DND-41 (cell line): ENCODE measurements around the gene SCNN1A.

Source experiments
- ATAC-seq: fragments of 200-7000 bp; cut with Tn5 transposase; 3 replicates; pipeline ENCODE4 v1.9.1; 2021; ENCODE audit warnings: low read depth; ENCODE audit not compliant: insufficient read depth
- DNase-seq: peaks from one replicate; pipeline ENCODE4 v3.0.0-alpha.2; 2020
- H2AFZ ChIP-seq: 2 replicates; pipeline ENCODE4 v1.6.0; 2012; ENCODE audit warnings: low read depth, low read length
- H3K27ac ChIP-seq: 2 replicates; pipeline ENCODE4 v1.5.1; 2012; ENCODE audit warnings: low read length, inconsistent platforms
- H3K27me3 ChIP-seq: fragments of 200-600 bp; sonication (generic); 2 replicates; pipeline ENCODE4 v1.6.0; 2012; ENCODE audit warnings: low read length, mild to moderate bottlenecking, inconsistent platforms; ENCODE audit not compliant: insufficient read depth, poor library complexity
- H3K36me3 ChIP-seq: 2 replicates; pipeline ENCODE4 v1.5.1; 2012; ENCODE audit warnings: low read length, inconsistent platforms; ENCODE audit not compliant: insufficient read depth
- H3K4me1 ChIP-seq: 2 replicates; pipeline ENCODE4 v1.5.1; 2012; ENCODE audit warnings: mild to moderate bottlenecking, low read length; ENCODE audit not compliant: insufficient read depth
- H3K4me2 ChIP-seq: 2 replicates; pipeline ENCODE4 v1.6.0; 2012; ENCODE audit warnings: mild to moderate bottlenecking, moderate library complexity, low read length, inconsistent platforms; ENCODE audit not compliant: insufficient read depth
- H3K4me3 ChIP-seq, 2 experiments: fragments of 200-600 bp in 1 of 2; shearing (Covaris generic) in 1 of 2; 2 replicates each; pipeline ENCODE4 v1.5.1; 2012 to 2016; ENCODE audit warnings: inconsistent platforms in 2 of 2, low read length in 2 of 2, mild to moderate bottlenecking in 2 of 2, low read depth in 1 of 2, moderate library complexity in 1 of 2
- H3K79me2 ChIP-seq: 2 replicates; pipeline ENCODE4 v1.6.0; 2012; ENCODE audit warnings: low read length, inconsistent platforms; ENCODE audit not compliant: insufficient read depth
- H3K9ac ChIP-seq: 2 replicates; pipeline ENCODE4 v1.6.0; 2012; ENCODE audit warnings: low read depth, mild to moderate bottlenecking, inconsistent platforms, low read length, moderate library complexity
- H3K9me3 ChIP-seq: 2 replicates; pipeline ENCODE4 v1.5.1; 2012; ENCODE audit warnings: low read length, moderate library complexity, mild to moderate bottlenecking, inconsistent platforms; ENCODE audit not compliant: insufficient read depth, severe bottlenecking
- H4K20me1 ChIP-seq: 2 replicates; pipeline ENCODE4 v1.6.0; 2012; ENCODE audit warnings: low read length; ENCODE audit not compliant: insufficient read depth
- EZH2 ChIP-seq: IDR thresholded peaks from 3 replicates; pipeline ENCODE4 v1.6.1; 2012; ENCODE audit warnings: borderline replicate concordance, low read depth, mild to moderate bottlenecking, moderate library complexity, low read length, inconsistent platforms; ENCODE audit not compliant: severe bottlenecking
- TF ChIP-seq, protein P1 (sequence below): IDR thresholded peaks from 2 replicates; pipeline ENCODE4 v1.5.1; 2012; ENCODE audit warnings: borderline replicate concordance, low read length, moderate library complexity, mild to moderate bottlenecking; ENCODE audit not compliant: poor library complexity, severe bottlenecking; ENCODE audit errors: extremely low read depth

Gene SCNN1A

DNA sequence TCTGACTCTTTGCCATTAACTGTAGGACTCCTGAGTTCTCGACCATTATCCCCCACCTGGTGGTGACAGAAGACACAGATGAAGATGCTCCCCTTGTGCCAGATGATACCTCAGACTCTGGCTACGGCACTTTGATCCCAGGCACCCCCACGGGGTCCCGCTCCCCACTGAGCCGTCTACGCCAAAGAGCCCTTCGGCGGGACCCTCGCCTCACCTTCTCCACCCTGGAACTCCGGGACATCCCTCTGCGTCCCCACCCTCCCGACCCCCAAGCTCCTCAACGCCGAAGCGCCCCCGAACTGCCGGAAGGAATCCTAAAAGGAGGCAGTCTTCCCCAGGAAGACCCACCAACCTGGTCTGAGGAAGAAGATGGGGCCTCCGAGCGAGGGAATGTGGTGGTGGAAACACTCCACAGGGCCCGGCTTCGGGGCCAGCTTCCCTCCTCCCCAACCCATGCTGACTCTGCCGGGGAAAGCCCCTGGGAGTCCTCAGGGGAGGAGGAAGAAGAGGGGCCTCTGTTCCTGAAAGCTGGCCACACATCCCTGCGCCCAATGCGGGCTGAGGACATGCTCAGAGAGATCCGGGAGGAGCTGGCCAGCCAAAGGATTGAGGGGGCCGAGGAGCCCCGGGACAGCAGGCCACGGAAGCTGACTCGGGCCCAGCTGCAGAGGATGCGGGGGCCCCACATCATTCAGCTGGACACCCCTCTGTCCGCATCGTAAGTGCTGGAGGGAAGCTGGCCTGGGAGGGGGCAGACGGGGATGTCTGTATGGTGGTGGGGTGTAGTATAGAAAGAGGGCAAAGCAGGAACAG, 47.9 kb downstream of the SCNN1A start:
- H2AFZ ChIP-seq, result no peak overlapping the region
- 0 out of 2 replicates have a peak, but pooled peaks cover 8% of the 10 kb centered on the region for H3K4me1 ChIP-seq
- no peak overlapping the region for H3K27ac ChIP-seq
- peaks cover 21% of the 10 kb centered on the region; the same call in 1 of the 2 replicates for H4K20me1 ChIP-seq
- TF ChIP-seq EZH2, result no peak
- H3K36me3 ChIP-seq, result peaks cover 48% of the 10 kb centered on the region
- ATAC-seq, result no peak
- no peak for DNase-seq
- no peak overlapping the region for H3K4me2 ChIP-seq
- no peak overlapping the region for H3K9ac ChIP-seq
- H3K9me3 ChIP-seq, result no peaks in the 10 kb centered on the region
- H3K4me3 ChIP-seq, result no peak overlapping the region
- 0 out of 2 replicates have a peak, but pooled peaks cover under 1% of the 10 kb centered on the region for H3K79me2 ChIP-seq
- no peaks in the 10 kb centered on the region for H3K27me3 ChIP-seq

DNA sequence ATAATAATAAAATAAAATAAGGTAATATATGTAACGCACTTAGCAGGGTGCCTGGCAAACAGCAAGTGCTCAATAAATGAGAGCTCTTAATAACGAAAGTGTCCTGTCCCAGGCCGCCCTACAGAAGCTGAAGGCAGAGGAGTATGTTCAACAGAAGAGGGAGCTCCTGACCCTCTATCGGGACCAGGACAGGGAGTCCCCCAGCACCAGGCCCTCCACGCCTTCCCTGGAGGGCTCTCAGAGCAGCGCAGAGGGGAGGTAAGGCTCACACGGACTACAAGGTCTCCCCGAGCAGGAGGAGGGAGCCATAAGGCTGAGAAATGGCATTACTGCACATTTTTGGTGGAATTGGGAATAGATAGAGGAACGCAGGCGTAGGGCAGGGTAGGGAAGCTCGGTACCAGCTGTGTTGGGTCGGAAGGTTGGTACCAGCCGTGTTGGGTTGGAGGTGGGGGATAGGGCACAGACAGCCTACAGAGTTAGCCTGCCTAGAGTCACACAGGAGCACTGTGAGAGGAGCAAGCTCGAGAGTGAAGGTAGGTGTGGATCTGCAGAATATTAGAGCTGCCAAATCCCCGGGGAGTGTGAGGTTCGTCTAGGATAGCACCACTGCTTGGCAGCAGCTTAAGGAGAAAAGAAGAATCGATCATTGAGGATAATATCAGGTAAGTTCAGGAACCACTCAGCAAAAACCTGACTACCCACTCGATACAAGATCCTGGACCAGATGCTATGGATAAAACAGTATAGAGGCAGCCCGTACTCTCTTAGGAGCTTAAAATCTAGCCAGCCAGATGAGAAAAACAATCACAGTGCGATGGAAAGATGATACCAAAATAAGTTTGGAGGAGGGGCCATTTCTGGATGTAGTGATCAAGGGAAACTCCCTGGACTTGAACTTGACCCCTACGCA, 48.8 kb downstream of the SCNN1A start:
- peaks cover 21% of the 10 kb centered on the region; the same call in 1 of the 2 replicates for H4K20me1 ChIP-seq
- H3K79me2 ChIP-seq, result no peaks in the 10 kb centered on the region
- no peak overlapping the region for H3K4me3 ChIP-seq
- DNase-seq (peak; percentile 49), ATAC-seq (peak; percentile 74)
- H3K4me1 ChIP-seq, result 0 out of 2 replicates have a peak, but pooled peaks cover 8% of the 10 kb centered on the region
- H3K36me3 ChIP-seq, result peaks cover 39% of the 10 kb centered on the region
- H3K27ac ChIP-seq, result no peak overlapping the region
- no peak overlapping the region for H2AFZ ChIP-seq
- TF ChIP-seq EZH2, result no peak
- TF ChIP-seq, protein P1, sequence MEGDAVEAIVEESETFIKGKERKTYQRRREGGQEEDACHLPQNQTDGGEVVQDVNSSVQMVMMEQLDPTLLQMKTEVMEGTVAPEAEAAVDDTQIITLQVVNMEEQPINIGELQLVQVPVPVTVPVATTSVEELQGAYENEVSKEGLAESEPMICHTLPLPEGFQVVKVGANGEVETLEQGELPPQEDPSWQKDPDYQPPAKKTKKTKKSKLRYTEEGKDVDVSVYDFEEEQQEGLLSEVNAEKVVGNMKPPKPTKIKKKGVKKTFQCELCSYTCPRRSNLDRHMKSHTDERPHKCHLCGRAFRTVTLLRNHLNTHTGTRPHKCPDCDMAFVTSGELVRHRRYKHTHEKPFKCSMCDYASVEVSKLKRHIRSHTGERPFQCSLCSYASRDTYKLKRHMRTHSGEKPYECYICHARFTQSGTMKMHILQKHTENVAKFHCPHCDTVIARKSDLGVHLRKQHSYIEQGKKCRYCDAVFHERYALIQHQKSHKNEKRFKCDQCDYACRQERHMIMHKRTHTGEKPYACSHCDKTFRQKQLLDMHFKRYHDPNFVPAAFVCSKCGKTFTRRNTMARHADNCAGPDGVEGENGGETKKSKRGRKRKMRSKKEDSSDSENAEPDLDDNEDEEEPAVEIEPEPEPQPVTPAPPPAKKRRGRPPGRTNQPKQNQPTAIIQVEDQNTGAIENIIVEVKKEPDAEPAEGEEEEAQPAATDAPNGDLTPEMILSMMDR, result peak; percentile 61
- H3K9me3 ChIP-seq, result no peaks in the 10 kb centered on the region
- no peaks in the 10 kb centered on the region for H3K27me3 ChIP-seq
- no peak overlapping the region for H3K9ac ChIP-seq
- H3K4me2 ChIP-seq, result no peak overlapping the region

DNA sequence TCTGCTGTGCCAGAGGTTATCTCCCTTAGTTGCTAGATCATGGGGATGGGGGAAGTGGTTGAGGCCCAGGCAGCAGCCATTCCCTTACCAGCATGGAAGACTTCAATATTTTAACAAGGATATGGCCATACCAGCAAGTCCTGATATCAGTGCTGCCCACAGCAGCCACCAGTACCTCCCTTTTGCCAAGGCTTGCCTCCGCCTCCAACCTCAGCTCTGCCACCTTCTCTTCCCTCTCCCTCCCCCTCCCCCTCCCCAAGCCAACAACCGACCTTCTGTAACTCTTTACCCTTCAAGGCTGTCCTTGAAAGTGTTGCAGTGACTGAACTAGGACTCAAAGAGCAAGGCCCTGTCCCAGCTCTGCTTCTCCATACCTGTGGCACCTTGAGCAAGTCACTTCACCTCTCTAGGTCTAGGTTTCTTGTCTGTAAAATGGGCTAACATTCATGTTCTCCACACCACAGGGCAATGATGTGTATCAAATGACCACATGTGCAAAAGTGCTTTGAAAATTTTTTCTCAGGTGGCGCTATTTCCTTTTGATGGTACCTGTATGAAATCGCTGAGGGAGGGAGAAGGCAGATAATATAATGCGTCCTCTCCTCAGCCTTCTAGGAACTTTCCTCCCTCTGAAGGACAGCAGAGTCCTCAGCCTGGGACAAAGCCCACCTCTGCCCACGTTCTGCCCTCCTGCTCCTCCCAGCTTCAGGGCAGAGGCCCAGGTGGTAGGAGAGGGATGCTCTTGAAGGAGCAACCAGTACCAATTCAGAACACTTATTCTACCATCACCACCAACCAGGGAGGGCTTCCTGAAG, 50.2 kb downstream of the SCNN1A start:
- no peaks in the 10 kb centered on the region for H3K9me3 ChIP-seq
- no peak overlapping the region for H3K4me3 ChIP-seq
- H4K20me1 ChIP-seq, result peaks cover 16% of the 10 kb centered on the region; the same call in 1 of the 2 replicates
- H3K9ac ChIP-seq, result no peak overlapping the region
- DNase-seq (no peak), ATAC-seq (no peak)
- no peaks in the 10 kb centered on the region for H3K27me3 ChIP-seq
- 0 out of 2 replicates have a peak, but pooled peaks cover 8% of the 10 kb centered on the region for H3K4me1 ChIP-seq
- no peak for TF ChIP-seq EZH2
- TF ChIP-seq, protein P1, result no peak
- no peak overlapping the region for H3K27ac ChIP-seq
- no peak overlapping the region for H2AFZ ChIP-seq
- peaks cover 25% of the 10 kb centered on the region for H3K36me3 ChIP-seq
- no peak overlapping the region for H3K4me2 ChIP-seq
- H3K79me2 ChIP-seq, result no peaks in the 10 kb centered on the region
